ENCODE data around the gene RBM33.
A peak's percentile ranks its signal among the peaks of the same experiment; 100 is the strongest.

The RBM33 gene

GRCh38 chr7:155631155-155631554 lies 13.3 kb upstream of the RBM33 start:
- no peak for DNase-seq

GRCh38 chr7:155635817-155636216 lies 8.6 kb upstream of the RBM33 start:
- no peak for DNase-seq

- no peak for DNase-seq
Observed at GRCh38 chr7:155637155-155637554, 7.3 kb upstream of the RBM33 start.

- no peak for DNase-seq
Observed at GRCh38 chr7:155638366-155638765, 6.1 kb upstream of the RBM33 start.

GRCh38 chr7:155639958-155640520 lies 4.4 kb upstream of the RBM33 start:
- no peak for DNase-seq

- DNase-seq: no peak
Observed at GRCh38 chr7:155640629-155641028, 3.8 kb upstream of the RBM33 start.

- DNase-seq: no peak
Observed at GRCh38 chr7:155643804-155644177, 670 bp upstream of the RBM33 start.

GRCh38 chr7:155644971-155645509 lies 579 bp downstream of the RBM33 start:
- peak; percentile 57 for DNase-seq

- DNase-seq: no peak
Observed at GRCh38 chr7:155645662-155646061, 1.2 kb downstream of the RBM33 start.

GRCh38 chr7:155646669-155647068 lies 2.2 kb downstream of the RBM33 start:
- DNase-seq: no peak

- no peak for DNase-seq
Observed at GRCh38 chr7:155647302-155647701, 2.8 kb downstream of the RBM33 start.

GRCh38 chr7:155647734-155648133 lies 3.3 kb downstream of the RBM33 start:
- no peak for DNase-seq

GRCh38 chr7:155648752-155649339 lies 4.4 kb downstream of the RBM33 start:
- no peak for DNase-seq

- DNase-seq: no peak
Observed at GRCh38 chr7:155649588-155649987, 5.1 kb downstream of the RBM33 start.

- DNase-seq: no peak
Observed at GRCh38 chr7:155652156-155653114, 8.0 kb downstream of the RBM33 start.

GRCh38 chr7:155653803-155654202 lies 9.3 kb downstream of the RBM33 start:
- no peak for DNase-seq

GRCh38 chr7:155656891-155657290 lies 12.4 kb downstream of the RBM33 start:
- DNase-seq: no peak

GRCh38 chr7:155660059-155660757 lies 15.7 kb downstream of the RBM33 start:
- peak; percentile 61 for DNase-seq

- DNase-seq: no peak
Observed at GRCh38 chr7:155660758-155661093, 16.3 kb downstream of the RBM33 start.

- DNase-seq: no peak
Observed at GRCh38 chr7:155662343-155663043, 18.0 kb downstream of the RBM33 start.

- no peak for DNase-seq
Observed at GRCh38 chr7:155663937-155664336, 19.5 kb downstream of the RBM33 start.

All from hematopoietic multipotent progenitor cell treated with erythropoietin and hydrocortisone succinate and interleukin-3 and kit ligand, for 8 days (in vitro differentiated cells).